Measurements from ENCODE around the gene PLCE1. TPM values are rescaled to one million over a fixed set of nuclear protein-coding genes. Genes with fewer than 3 reads are reported as not detected.
"Not testable (repeated sequence)": the region's sequence is repeated elsewhere in the genome, so short reads cannot be mapped to it uniquely, and the experiment has no call there.

PLCE1 gene
- polyA plus RNA-seq, 1 experiment: 3.3 TPM

- POLR2A ChIA-PET: interaction anchor here (0.6 kb wide), 1 partner anchor 11 kb away, joined by 4 read pairs; no protein-coding TSS in a partner anchor
- Histone ChIP-seq H3K27me3 (ENCODE audit: control insufficient read depth, insufficient read depth, low read length) (no peaks in the 10 kb centered on the region), H3K4me3 (ENCODE audit: low read depth, low read length) (no peak overlapping the region), H3K36me3 (ENCODE audit: control insufficient read depth, insufficient read depth, low read length) (no peaks in the 10 kb centered on the region)
- no peak for DNase-seq (ENCODE audit: low read depth)
- TF ChIP-seq, protein P1, sequence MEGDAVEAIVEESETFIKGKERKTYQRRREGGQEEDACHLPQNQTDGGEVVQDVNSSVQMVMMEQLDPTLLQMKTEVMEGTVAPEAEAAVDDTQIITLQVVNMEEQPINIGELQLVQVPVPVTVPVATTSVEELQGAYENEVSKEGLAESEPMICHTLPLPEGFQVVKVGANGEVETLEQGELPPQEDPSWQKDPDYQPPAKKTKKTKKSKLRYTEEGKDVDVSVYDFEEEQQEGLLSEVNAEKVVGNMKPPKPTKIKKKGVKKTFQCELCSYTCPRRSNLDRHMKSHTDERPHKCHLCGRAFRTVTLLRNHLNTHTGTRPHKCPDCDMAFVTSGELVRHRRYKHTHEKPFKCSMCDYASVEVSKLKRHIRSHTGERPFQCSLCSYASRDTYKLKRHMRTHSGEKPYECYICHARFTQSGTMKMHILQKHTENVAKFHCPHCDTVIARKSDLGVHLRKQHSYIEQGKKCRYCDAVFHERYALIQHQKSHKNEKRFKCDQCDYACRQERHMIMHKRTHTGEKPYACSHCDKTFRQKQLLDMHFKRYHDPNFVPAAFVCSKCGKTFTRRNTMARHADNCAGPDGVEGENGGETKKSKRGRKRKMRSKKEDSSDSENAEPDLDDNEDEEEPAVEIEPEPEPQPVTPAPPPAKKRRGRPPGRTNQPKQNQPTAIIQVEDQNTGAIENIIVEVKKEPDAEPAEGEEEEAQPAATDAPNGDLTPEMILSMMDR (IDR thresholded peaks at IDR 0.05; ENCODE audit: insufficient read depth, low read depth, low read length): no peak
- CTCF ChIA-PET: interaction anchor here (1.0 kb wide), 1 partner anchor 10 kb away, joined by 3 read pairs; no protein-coding TSS in a partner anchor
These were observed 27.8 kb upstream of the PLCE1 start for GRCh38 chr10:93965911-93966310.

GRCh38 chr10:93967756-93968155 lies 26.0 kb upstream of the PLCE1 start:
- Histone ChIP-seq H3K4me3 (ENCODE audit: low read depth, low read length) (no peak overlapping the region), H3K36me3 (ENCODE audit: control insufficient read depth, insufficient read depth, low read length) (no peaks in the 10 kb centered on the region), H3K27me3 (ENCODE audit: control insufficient read depth, insufficient read depth, low read length) (no peaks in the 10 kb centered on the region)
- CTCF ChIA-PET: interaction anchor here (1.0 to 1.6 kb wide), 2 partner anchors 24 to 50 kb away, joined by 4 to 5 read pairs; no protein-coding TSS in a partner anchor
- POLR2A ChIA-PET: no interaction called here
- TF ChIP-seq, protein P1 (IDR thresholded peaks at IDR 0.05; ENCODE audit: insufficient read depth, low read depth, low read length): no peak
- no peak for DNase-seq (ENCODE audit: low read depth)

- ChIA-PET POLR2A (no interaction called here), CTCF (interaction anchor here (1.6 kb wide), 1 partner anchor 23 kb away, joined by 5 read pairs; no protein-coding TSS in a partner anchor)
- no peak for DNase-seq (ENCODE audit: low read depth)
- no peaks in the 10 kb centered on the region for H3K36me3 ChIP-seq (ENCODE audit: control insufficient read depth, insufficient read depth, low read length)
- H3K27me3 ChIP-seq (ENCODE audit: control insufficient read depth, insufficient read depth, low read length): no peaks in the 10 kb centered on the region
- TF ChIP-seq, protein P1 (IDR thresholded peaks at IDR 0.05; ENCODE audit: insufficient read depth, low read depth, low read length): no peak
- H3K4me3 ChIP-seq (ENCODE audit: low read depth, low read length): no peak overlapping the region
These were observed 25.2 kb upstream of the PLCE1 start for GRCh38 chr10:93968540-93968945.

DNA sequence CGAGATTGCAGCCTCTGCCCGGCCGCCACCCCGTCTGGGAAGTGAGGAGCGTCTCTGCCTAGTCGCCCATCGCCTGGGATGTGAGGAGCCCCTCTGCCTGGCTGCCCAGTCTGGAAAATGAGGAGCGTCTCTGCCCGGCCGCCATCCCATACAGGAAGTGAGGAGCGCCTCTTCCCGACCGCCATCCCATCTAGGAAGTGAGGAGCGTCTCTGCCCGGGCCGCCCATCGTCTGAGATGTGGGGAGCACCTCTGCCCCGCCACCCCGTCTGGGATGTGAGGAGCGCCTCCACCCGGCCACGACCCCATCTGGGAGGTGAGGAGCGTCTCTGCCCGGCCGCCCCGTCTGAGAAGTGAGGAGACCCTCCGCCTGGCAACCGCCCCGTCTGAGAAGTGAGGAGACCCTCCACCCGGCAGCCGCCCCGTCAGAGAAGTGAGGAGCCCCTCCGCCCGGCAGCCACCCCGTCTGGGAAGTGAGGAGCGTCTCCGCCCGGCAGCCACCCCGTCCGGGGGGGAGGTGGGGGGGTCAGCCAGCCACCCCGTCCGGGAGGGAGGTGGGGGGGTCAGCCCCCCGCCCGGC lies 23.2 kb upstream of the PLCE1 start:
- H3K27me3 ChIP-seq (ENCODE audit: control insufficient read depth, insufficient read depth, low read length); CTCF ChIA-PET; H3K36me3 ChIP-seq (ENCODE audit: control insufficient read depth, insufficient read depth, low read length); H3K4me3 ChIP-seq (ENCODE audit: low read depth, low read length); POLR2A ChIA-PET; DNase-seq (ENCODE audit: low read depth): not testable (repeated sequence)

GRCh38 chr10:93973748-93974445 lies 19.8 kb upstream of the PLCE1 start:
- CTCF ChIA-PET: interaction anchor here (1.1 to 1.5 kb wide), 2 partner anchors 57 to 472 kb away, joined by 3 to 6 read pairs; no protein-coding TSS in a partner anchor
- no peaks in the 10 kb centered on the region for H3K36me3 ChIP-seq (ENCODE audit: control insufficient read depth, insufficient read depth, low read length)
- TF ChIP-seq, protein P1 (IDR thresholded peaks at IDR 0.05; ENCODE audit: insufficient read depth, low read depth, low read length): no peak
- H3K4me3 ChIP-seq (ENCODE audit: low read depth, low read length): no peak overlapping the region
- DNase-seq (ENCODE audit: low read depth): no peak
- POLR2A ChIA-PET: no interaction called here
- no peaks in the 10 kb centered on the region for H3K27me3 ChIP-seq (ENCODE audit: control insufficient read depth, insufficient read depth, low read length)
